ENCODE results near the gene DAB2.
A peak's percentile ranks its signal among the peaks of the same experiment; 100 is the strongest.

The DAB2 gene

GRCh38 chr5:39417979-39418378 is 6.8 kb downstream of the DAB2 start:
- H3K4me3 ChIP-seq (ENCODE audit: low read depth, low read length) = no peak overlapping the region
- DNase-seq (ENCODE audit: low read depth) = no peak
- no peak for TF ChIP-seq POLR2A (IDR thresholded peaks at IDR 0.05; ENCODE audit: extremely low read depth, insufficient read length)
- no peak for TF ChIP-seq MAX (IDR thresholded peaks at IDR 0.05; ENCODE audit: low read depth, low read length)
- no peak for TF ChIP-seq CTCF (IDR thresholded peaks at IDR 0.05; ENCODE audit: low read depth, low read length)
- TF ChIP-seq MYC (IDR thresholded peaks at IDR 0.05; ENCODE audit: low read depth, low read length) = no peak

DNA sequence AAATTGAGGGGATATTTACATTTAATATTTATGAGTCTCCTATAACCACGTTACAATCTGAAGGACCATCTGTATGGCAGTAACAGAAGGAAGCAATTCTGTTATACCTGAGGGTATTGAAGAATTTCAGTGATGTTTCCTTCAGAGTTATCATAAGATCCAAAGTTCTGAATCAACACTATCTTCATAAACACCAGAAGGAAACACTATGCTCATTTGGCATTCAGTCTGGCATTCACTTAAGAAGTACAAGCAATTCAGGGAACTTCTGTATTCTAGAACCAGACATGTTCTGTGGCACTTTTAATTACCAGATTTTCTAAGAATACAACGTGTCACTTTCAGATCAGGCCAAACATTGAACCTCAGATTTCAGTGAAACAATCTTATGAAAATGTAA is 9.6 kb downstream of the DAB2 start:
- H3K4me3 ChIP-seq (ENCODE audit: low read depth, low read length) = no peak overlapping the region
- no peak for DNase-seq (ENCODE audit: low read depth)
- no peak for TF ChIP-seq POLR2A (IDR thresholded peaks at IDR 0.05; ENCODE audit: extremely low read depth, insufficient read length)
- TF ChIP-seq MAX (IDR thresholded peaks at IDR 0.05; ENCODE audit: low read depth, low read length) = no peak
- no peak for TF ChIP-seq MYC (IDR thresholded peaks at IDR 0.05; ENCODE audit: low read depth, low read length)
- no peak for TF ChIP-seq CTCF (IDR thresholded peaks at IDR 0.05; ENCODE audit: low read depth, low read length)

- no peak for TF ChIP-seq MAX (IDR thresholded peaks at IDR 0.05; ENCODE audit: low read depth, low read length)
- no peak for TF ChIP-seq MYC (IDR thresholded peaks at IDR 0.05; ENCODE audit: low read depth, low read length)
- no peak for TF ChIP-seq CTCF (IDR thresholded peaks at IDR 0.05; ENCODE audit: low read depth, low read length)
- TF ChIP-seq POLR2A (IDR thresholded peaks at IDR 0.05; ENCODE audit: extremely low read depth, insufficient read length) = no peak
- no peak for DNase-seq (ENCODE audit: low read depth)
- H3K4me3 ChIP-seq (ENCODE audit: low read depth, low read length) = no peak overlapping the region
Observed at GRCh38 chr5:39414426-39414825, 10.4 kb downstream of the DAB2 start.

DNA sequence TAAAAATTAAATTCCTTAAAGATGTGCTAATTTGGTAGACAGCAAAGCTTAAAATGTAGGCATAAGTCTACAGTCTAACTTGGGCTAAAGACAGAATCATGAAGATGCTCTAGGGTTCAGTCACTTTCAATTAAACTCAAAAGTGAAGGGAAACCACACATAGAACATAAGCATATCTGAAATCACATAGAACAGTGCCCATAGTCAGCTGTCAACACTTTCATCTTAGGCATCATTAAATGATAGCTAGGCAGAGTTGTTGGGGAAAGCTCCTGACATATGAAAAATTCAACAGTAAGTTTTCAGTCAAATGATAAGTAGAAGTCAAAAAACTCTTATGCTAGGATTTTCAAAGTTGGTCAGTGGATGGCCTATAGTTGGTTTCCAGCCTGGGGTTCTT is 11.0 kb downstream of the DAB2 start:
- TF ChIP-seq MAX (IDR thresholded peaks at IDR 0.05; ENCODE audit: low read depth, low read length) = no peak
- TF ChIP-seq POLR2A (IDR thresholded peaks at IDR 0.05; ENCODE audit: extremely low read depth, insufficient read length) = no peak
- TF ChIP-seq CTCF (IDR thresholded peaks at IDR 0.05; ENCODE audit: low read depth, low read length) = no peak
- TF ChIP-seq MYC (IDR thresholded peaks at IDR 0.05; ENCODE audit: low read depth, low read length) = no peak
- DNase-seq (ENCODE audit: low read depth) = no peak
- H3K4me3 ChIP-seq (ENCODE audit: low read depth, low read length) = no peak overlapping the region

DNA sequence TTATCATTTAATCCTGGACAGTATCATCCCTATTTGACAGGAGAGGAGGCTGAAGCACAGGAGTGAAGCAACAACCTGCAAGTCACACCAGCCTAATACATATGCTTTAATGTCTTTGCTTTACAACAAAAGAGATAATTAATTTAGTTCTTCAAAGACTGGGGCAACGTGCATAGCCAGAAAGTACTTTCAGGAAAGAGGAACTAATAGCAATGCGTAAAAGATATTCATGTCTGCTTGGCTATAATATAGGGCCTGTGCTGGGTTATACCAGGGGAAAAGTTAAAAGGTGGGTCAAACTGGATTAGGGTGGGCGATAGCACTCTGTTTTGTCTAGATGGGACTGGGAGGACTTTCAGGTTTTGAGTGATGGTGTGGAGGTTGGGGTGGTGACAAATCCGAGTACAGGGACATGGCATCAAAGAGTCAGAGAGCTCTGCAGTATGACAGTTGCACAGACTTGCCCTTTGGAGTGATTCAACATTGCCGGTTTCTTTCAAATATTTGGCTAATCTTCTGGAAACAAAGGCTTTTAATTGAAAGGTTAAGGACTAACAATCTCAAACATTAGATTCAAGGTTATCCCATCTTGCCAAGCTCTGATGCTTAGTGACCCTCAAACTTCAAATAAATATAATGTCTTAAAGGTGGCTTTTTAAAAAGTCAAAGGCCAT is 11.9 kb downstream of the DAB2 start:
- TF ChIP-seq MAX (IDR thresholded peaks at IDR 0.05; ENCODE audit: low read depth, low read length) = 0 out of 2 replicates have a peak, but pooled peaks have one; percentile 16
- TF ChIP-seq POLR2A (IDR thresholded peaks at IDR 0.05; ENCODE audit: extremely low read depth, insufficient read length) = no peak
- no peak overlapping the region for H3K4me3 ChIP-seq (ENCODE audit: low read depth, low read length)
- peak; percentile 10 for DNase-seq (ENCODE audit: low read depth)

DNA sequence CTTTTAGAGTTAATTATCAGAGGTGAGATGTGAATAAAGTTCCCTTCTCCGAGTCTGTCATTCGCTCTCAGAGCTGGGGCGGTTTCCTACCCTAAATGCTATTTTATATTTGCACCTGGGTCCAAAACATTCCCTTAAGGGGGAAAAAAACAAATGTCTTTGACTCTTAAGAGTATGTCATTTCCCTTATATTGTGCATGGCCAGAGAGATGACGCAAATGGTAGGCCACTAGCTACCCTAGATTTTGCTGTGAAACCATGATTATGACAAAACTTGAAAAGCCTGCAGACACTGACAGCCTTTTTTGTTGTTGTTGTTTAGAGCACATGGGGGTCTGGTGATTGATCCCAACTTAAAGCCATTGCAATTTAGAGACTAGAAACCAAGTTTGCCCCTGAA is 12.8 kb downstream of the DAB2 start:
- TF ChIP-seq MAX (IDR thresholded peaks at IDR 0.05; ENCODE audit: low read depth, low read length) (no peak), MYC (IDR thresholded peaks at IDR 0.05; ENCODE audit: low read depth, low read length) (no peak), CTCF (IDR thresholded peaks at IDR 0.05; ENCODE audit: low read depth, low read length) (no peak), POLR2A (IDR thresholded peaks at IDR 0.05; ENCODE audit: extremely low read depth, insufficient read length) (no peak)
- no peak for DNase-seq (ENCODE audit: low read depth)
- H3K4me3 ChIP-seq (ENCODE audit: low read depth, low read length) = no peak overlapping the region

All from NB4 (cell line).